Left renal pelvis (tissue), 4 donors: Measurements from ENCODE around the gene TMEM255A. TPM values are rescaled to one million over a fixed set of nuclear protein-coding genes. Genes with fewer than 3 reads are reported as not detected.
"Not testable (repeated sequence)": the region's sequence is repeated elsewhere in the genome, so short reads cannot be mapped to it uniquely, and the experiment has no call there.

Experiments
- DNase-seq, 4 donors: peaks; one replicate each; pipeline ENCODE4 v3.0.0-alpha.2; 2013; ENCODE audit warnings: low read depth in 4 of 4, low spot score in 3 of 4
- polyA plus RNA-seq, 4 donors: library from polyadenylated mRNA; unstranded; fragments of 120-200 nt; gene quantifications; one replicate each; pipeline ENCODE4 v1.2.1, GENCODE V29; 2013; ENCODE audit not compliant: insufficient read length in 4 of 4

TMEM255A gene
- polyA plus RNA-seq: 10 to 100 TPM in 1 of 4 donors, 1 to 10 TPM in 1, under 1 TPM in 2; 0.49 to 13.5 (median 0.88) TPM

- DNase-seq: no peak
Observed at GRCh38 chrX:120310861-120311726, at the start of gene TMEM255A. TMEM255A (minus strand) TSS chrX:120311461; CDS start chrX:120311309, 152 bp downstream.

- no peak for DNase-seq
Observed at GRCh38 chrX:120358737-120359456, 47.6 kb upstream of the TMEM255A start.

GRCh38 chrX:120357186-120357585 lies 45.9 kb upstream of the TMEM255A start:
- no peak for DNase-seq

- no peak for DNase-seq
Observed at GRCh38 chrX:120356084-120356483, 44.8 kb upstream of the TMEM255A start.

- DNase-seq: no peak
Observed at GRCh38 chrX:120350450-120351138, 39.3 kb upstream of the TMEM255A start.

- DNase-seq: not testable (repeated sequence)
Observed at GRCh38 chrX:120344566-120344965, 33.3 kb upstream of the TMEM255A start.

- no peak for DNase-seq
Observed at GRCh38 chrX:120336899-120337298, 25.6 kb upstream of the TMEM255A start.

GRCh38 chrX:120335289-120335688 lies 24.0 kb upstream of the TMEM255A start:
- no peak for DNase-seq

GRCh38 chrX:120334603-120335002 lies 23.3 kb upstream of the TMEM255A start:
- DNase-seq: no peak

GRCh38 chrX:120334151-120334550 lies 22.9 kb upstream of the TMEM255A start:
- no peak for DNase-seq

- DNase-seq: no peak
Observed at GRCh38 chrX:120332394-120332793, 21.1 kb upstream of the TMEM255A start.

- no peak for DNase-seq
Observed at GRCh38 chrX:120331116-120331515, 19.9 kb upstream of the TMEM255A start.

GRCh38 chrX:120321520-120322281 lies 10.4 kb upstream of the TMEM255A start:
- no peak for DNase-seq

- no peak for DNase-seq
Observed at GRCh38 chrX:120318411-120318810, 7.2 kb upstream of the TMEM255A start.

GRCh38 chrX:120316587-120317283 lies 5.5 kb upstream of the TMEM255A start:
- no peak for DNase-seq

- DNase-seq: no peak
Observed at GRCh38 chrX:120315776-120316175, 4.5 kb upstream of the TMEM255A start.

- DNase-seq: no peak
Observed at GRCh38 chrX:120311727-120312063, 434 bp upstream of the TMEM255A start.

GRCh38 chrX:120309873-120310705 lies 1.2 kb downstream of the TMEM255A start:
- DNase-seq: no peak
